GM12878 (cell line): ENCODE results near the gene TGFB1. TPM values are rescaled to one million over a fixed set of nuclear protein-coding genes. Genes with fewer than 3 reads are reported as not detected.

ENCODE experiments used
- BRCA1 ChIP-seq: IDR thresholded peaks from 2 replicates; pipeline ENCODE4 v1.6.1; 2011; ENCODE audit warnings: low read depth, low read length, improper control_type of control experiment
- CHD1 ChIP-seq: IDR thresholded peaks from 2 replicates; pipeline ENCODE4 v1.6.1; 2012; ENCODE audit warnings: low read depth, low read length, improper control_type of control experiment
- CHD4 ChIP-seq: fragments of 200-600 bp; sonication (generic); IDR thresholded peaks from 2 replicates; pipeline ENCODE4 v1.6.1; 2016; ENCODE audit warnings: mild to moderate bottlenecking
- DPF2 ChIP-seq: fragments of 450-650 bp; IDR thresholded peaks from 2 replicates; pipeline ENCODE4 v1.6.1; 2017; ENCODE audit warnings: mild to moderate bottlenecking
- HCFC1 ChIP-seq: fragments of 150-350 bp; IDR thresholded peaks from 2 replicates; pipeline ENCODE4 v1.6.1; 2014; ENCODE audit warnings: low read length
- HDAC2 ChIP-seq: fragments of 200-600 bp; sonication (generic); IDR thresholded peaks from 2 replicates; pipeline ENCODE4 v1.6.1; 2017
- IKZF1 ChIP-seq: fragments of 450-650 bp; conservative IDR thresholded peaks from 2 replicates; pipeline ENCODE4 v1.6.1; 2017; ENCODE audit warnings: antibody characterized with exemption, mild to moderate bottlenecking
- NFYA ChIP-seq: IDR thresholded peaks from 2 replicates; pipeline ENCODE4 v1.6.1; 2011; ENCODE audit warnings: low read depth, mild to moderate bottlenecking, low read length, improper control_type of control experiment, borderline replicate concordance
- NR2C1 ChIP-seq: fragments of 450-650 bp; IDR thresholded peaks from 2 replicates; pipeline ENCODE4 v1.6.1; 2017; ENCODE audit warnings: antibody characterized with exemption, mild to moderate bottlenecking, moderate library complexity
- NR2C2 ChIP-seq: IDR thresholded peaks from 2 replicates; pipeline ENCODE4 v1.6.1; 2011; ENCODE audit warnings: borderline replicate concordance, low read depth; ENCODE audit not compliant: control insufficient read depth, insufficient read length
- POLR2AphosphoS5 ChIP-seq: IDR thresholded peaks from 2 replicates; pipeline ENCODE4 v1.6.1; 2011; ENCODE audit warnings: mild to moderate bottlenecking, low read length, inconsistent platforms
- RELA ChIP-seq: fragments of 450-650 bp; IDR thresholded peaks from 2 replicates; pipeline ENCODE4 v1.8.0; 2014; ENCODE audit warnings: borderline replicate concordance; ENCODE audit not compliant: partially characterized antibody
- RUNX3 ChIP-seq: IDR thresholded peaks from 2 replicates; pipeline ENCODE4 v1.6.1; 2012; ENCODE audit warnings: low read length, inconsistent platforms
- SPI1 ChIP-seq: IDR thresholded peaks from 2 replicates; pipeline ENCODE4 v1.6.1; 2011; ENCODE audit warnings: low read depth, mild to moderate bottlenecking, low read length, moderate library complexity, borderline replicate concordance; ENCODE audit not compliant: insufficient read depth
- SRF ChIP-seq, 2 experiments: IDR thresholded peaks; 2 replicates each; pipeline ENCODE4 v1.6.1; 2011; ENCODE audit warnings: low read depth in 2 of 2, low read length in 2 of 2, mild to moderate bottlenecking in 1 of 2, moderate library complexity in 1 of 2
- SUPT20H ChIP-seq: IDR thresholded peaks from 2 replicates; pipeline ENCODE4 v1.6.1; 2011; ENCODE audit warnings: low read depth, mild to moderate bottlenecking, low read length, moderate library complexity, borderline replicate concordance; ENCODE audit not compliant: control insufficient read depth
- SUZ12 ChIP-seq: fragments of 200-600 bp; sonication (generic); IDR thresholded peaks from one replicate; pipeline ENCODE4 v1.6.1; 2018; ENCODE audit warnings: antibody characterized with exemption, mild to moderate bottlenecking; ENCODE audit not compliant: unreplicated experiment
- ZNF622 ChIP-seq: fragments of 450-650 bp; IDR thresholded peaks from 2 replicates; pipeline ENCODE4 v1.6.1; 2017; ENCODE audit warnings: mild to moderate bottlenecking, inconsistent platforms
- polyA plus RNA-seq, 11 experiments: library from polyadenylated mRNA; depleted of rRNA in 4 of 11; unstranded in 6 of 11; stranded (reverse) in 5 of 11; fragments of >200 nt; fragmentation: Nextera tagmentation in 4 of 11; fragmentation: Illumina TruSeq in 1 of 11; extraction: Ambion mirVana in 4 of 11; extraction: Trizol in 1 of 11; gene quantifications; 1 replicate in 1 of 11; 2 replicates in 10 of 11; pipeline versions ENCODE4 v1.2.1 to v1.2.3, GENCODE V29; 2011 to 2016; ENCODE audit warnings: inconsistent platforms in 2 of 11, missing spikeins in 2 of 11, low read depth in 1 of 11
- total RNA-seq, 4 experiments: library from RNA; depleted of rRNA in 3 of 4; stranded (reverse); fragments of >200 nt in 3 of 4; fragmentation: Illumina TruSeq in 1 of 4; extraction: Trizol in 1 of 4; gene quantifications; 2 replicates each; pipeline versions ENCODE4 v1.2.1 to v1.2.3, GENCODE V29; 2013 to 2021
- TF ChIP-seq, protein P1 (sequence below): IDR thresholded peaks from 2 replicates; pipeline ENCODE4 v1.6.1; 2011; ENCODE audit warnings: borderline replicate concordance, low read depth, mild to moderate bottlenecking, moderate library complexity, low read length; ENCODE audit not compliant: insufficient read depth, poor library complexity, severe bottlenecking
- TF ChIP-seq, protein P2 (sequence below): fragments of 450-650 bp; conservative IDR thresholded peaks from 2 replicates; pipeline ENCODE4 v1.6.1; 2017; ENCODE audit warnings: mild to moderate bottlenecking, moderate library complexity
- TF ChIP-seq, protein P3 (sequence below): IDR thresholded peaks from 2 replicates; pipeline ENCODE4 v1.6.1; 2011; ENCODE audit warnings: borderline replicate concordance, low read depth, mild to moderate bottlenecking, moderate library complexity, mixed read lengths, low read length; ENCODE audit not compliant: insufficient read depth; ENCODE audit errors: extremely low read length
- TF ChIP-seq, protein P4 (sequence below): IDR thresholded peaks from 2 replicates; pipeline ENCODE4 v1.6.1; 2012; ENCODE audit warnings: low read depth, low read length, improper control_type of control experiment
- TF ChIP-seq, protein P5 (sequence below): fragments of 150-350 bp; IDR thresholded peaks from 2 replicates; pipeline ENCODE4 v1.6.1; 2014; ENCODE audit warnings: mild to moderate bottlenecking, low read depth, low read length

TGFB1 gene
- total and polyA plus RNA-seq, 10 of the 15 experiments (the other 5 are each of a cell fraction or from before 2014, with no cell fraction given): 0.23 to 120 (median 10.9) TPM

DNA sequence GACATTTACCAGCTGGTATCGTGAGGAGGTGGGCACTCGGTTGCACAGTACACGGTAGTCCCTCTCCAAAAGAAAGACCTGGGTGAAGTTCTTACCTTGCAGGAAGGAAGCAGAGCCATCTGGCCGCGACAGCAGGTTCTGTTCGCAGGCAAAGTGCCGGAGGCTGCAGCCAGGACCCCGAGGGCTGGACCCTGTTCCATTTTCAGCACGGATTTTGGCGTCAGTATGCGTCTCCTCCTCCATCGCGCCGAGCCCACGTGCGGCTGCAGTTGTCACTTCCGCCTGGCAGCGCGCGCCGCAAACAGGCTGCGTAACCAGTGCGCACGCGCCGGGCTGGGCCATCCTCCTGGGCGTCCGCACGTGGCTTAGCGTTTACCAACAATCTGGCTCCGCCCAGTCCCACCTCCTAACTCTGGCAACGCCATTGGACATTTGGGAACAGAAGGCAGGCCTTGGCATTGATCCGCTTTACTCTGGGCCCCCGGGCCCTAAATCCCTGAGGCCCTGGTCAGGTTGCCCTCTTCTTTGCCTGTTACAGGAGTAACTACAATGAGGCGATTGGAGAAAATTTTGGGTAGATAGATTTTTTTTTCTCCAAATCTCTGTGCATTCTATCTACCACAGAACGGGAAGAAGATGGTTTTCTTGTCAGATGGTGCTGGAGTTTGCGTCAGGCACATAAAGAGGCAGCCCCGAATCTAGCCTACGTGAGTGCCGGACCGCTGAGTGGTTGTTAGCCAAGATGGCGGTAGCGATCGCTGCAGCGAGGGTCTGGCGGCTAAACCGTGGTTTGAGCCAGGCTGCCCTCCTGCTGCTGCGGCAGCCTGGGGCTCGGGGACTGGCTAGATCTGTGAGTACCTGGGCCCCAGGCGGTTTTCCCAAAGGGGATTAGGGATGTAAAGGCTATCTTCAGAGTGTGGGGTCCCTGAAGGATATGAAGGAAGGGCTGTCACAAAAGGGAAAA lies 43.6 kb upstream of the TGFB1 start, which contains the start of the genes BCKDHA and EXOSC5 (continued):
- TF ChIP-seq, protein P1, sequence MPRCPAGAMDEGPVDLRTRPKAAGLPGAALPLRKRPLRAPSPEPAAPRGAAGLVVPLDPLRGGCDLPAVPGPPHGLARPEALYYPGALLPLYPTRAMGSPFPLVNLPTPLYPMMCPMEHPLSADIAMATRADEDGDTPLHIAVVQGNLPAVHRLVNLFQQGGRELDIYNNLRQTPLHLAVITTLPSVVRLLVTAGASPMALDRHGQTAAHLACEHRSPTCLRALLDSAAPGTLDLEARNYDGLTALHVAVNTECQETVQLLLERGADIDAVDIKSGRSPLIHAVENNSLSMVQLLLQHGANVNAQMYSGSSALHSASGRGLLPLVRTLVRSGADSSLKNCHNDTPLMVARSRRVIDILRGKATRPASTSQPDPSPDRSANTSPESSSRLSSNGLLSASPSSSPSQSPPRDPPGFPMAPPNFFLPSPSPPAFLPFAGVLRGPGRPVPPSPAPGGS: no peak
- TF ChIP-seq, protein P2, sequence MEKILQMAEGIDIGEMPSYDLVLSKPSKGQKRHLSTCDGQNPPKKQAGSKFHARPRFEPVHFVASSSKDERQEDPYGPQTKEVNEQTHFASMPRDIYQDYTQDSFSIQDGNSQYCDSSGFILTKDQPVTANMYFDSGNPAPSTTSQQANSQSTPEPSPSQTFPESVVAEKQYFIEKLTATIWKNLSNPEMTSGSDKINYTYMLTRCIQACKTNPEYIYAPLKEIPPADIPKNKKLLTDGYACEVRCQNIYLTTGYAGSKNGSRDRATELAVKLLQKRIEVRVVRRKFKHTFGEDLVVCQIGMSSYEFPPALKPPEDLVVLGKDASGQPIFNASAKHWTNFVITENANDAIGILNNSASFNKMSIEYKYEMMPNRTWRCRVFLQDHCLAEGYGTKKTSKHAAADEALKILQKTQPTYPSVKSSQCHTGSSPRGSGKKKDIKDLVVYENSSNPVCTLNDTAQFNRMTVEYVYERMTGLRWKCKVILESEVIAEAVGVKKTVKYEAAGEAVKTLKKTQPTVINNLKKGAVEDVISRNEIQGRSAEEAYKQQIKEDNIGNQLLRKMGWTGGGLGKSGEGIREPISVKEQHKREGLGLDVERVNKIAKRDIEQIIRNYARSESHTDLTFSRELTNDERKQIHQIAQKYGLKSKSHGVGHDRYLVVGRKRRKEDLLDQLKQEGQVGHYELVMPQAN: peak; percentile 98
- TF ChIP-seq RELA (no peak), RUNX3 (peak; percentile 60), SPI1 (peak; percentile 53; the same call in 1 of the 2 replicates), POLR2AphosphoS5 (peak; percentile 72), SUPT20H (no peak), CHD4 (no peak), SRF (IDR thresholded peaks at IDR 0.05; ENCODE audit: low read depth in 2 of 2, low read length in 2 of 2) (no peak), DPF2 (no peak), HCFC1 (peak; percentile 58), IKZF1 (peak; percentile 74), CHD1 (no peak), NR2C1 (no peak), NFYA (no peak), SUZ12 (no peak), NR2C2 (no peak), BRCA1 (no peak), ZNF622 (no peak), HDAC2 (no peak)
- TF ChIP-seq, protein P3, sequence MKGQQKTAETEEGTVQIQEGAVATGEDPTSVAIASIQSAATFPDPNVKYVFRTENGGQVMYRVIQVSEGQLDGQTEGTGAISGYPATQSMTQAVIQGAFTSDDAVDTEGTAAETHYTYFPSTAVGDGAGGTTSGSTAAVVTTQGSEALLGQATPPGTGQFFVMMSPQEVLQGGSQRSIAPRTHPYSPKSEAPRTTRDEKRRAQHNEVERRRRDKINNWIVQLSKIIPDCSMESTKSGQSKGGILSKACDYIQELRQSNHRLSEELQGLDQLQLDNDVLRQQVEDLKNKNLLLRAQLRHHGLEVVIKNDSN: peak; percentile 88
- TF ChIP-seq, protein P4, sequence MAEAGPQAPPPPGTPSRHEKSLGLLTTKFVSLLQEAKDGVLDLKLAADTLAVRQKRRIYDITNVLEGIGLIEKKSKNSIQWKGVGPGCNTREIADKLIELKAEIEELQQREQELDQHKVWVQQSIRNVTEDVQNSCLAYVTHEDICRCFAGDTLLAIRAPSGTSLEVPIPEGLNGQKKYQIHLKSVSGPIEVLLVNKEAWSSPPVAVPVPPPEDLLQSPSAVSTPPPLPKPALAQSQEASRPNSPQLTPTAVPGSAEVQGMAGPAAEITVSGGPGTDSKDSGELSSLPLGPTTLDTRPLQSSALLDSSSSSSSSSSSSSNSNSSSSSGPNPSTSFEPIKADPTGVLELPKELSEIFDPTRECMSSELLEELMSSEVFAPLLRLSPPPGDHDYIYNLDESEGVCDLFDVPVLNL: peak; percentile 64; the same call in 1 of the 2 replicates
- TF ChIP-seq, protein P5, sequence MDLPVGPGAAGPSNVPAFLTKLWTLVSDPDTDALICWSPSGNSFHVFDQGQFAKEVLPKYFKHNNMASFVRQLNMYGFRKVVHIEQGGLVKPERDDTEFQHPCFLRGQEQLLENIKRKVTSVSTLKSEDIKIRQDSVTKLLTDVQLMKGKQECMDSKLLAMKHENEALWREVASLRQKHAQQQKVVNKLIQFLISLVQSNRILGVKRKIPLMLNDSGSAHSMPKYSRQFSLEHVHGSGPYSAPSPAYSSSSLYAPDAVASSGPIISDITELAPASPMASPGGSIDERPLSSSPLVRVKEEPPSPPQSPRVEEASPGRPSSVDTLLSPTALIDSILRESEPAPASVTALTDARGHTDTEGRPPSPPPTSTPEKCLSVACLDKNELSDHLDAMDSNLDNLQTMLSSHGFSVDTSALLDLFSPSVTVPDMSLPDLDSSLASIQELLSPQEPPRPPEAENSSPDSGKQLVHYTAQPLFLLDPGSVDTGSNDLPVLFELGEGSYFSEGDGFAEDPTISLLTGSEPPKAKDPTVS: no peak
